Left forelimb (tissue), 1 donor: ENCODE measurements around the gene RSPH6A.
"Not testable (repeated sequence)": the region's sequence is repeated elsewhere in the genome, so short reads cannot be mapped to it uniquely, and the experiment has no call there.

Experiments used
- DNase-seq: peaks from one replicate; pipeline ENCODE4 v3.0.0-alpha.2; 2018; ENCODE audit warnings: low spot score

The RSPH6A gene

DNA sequence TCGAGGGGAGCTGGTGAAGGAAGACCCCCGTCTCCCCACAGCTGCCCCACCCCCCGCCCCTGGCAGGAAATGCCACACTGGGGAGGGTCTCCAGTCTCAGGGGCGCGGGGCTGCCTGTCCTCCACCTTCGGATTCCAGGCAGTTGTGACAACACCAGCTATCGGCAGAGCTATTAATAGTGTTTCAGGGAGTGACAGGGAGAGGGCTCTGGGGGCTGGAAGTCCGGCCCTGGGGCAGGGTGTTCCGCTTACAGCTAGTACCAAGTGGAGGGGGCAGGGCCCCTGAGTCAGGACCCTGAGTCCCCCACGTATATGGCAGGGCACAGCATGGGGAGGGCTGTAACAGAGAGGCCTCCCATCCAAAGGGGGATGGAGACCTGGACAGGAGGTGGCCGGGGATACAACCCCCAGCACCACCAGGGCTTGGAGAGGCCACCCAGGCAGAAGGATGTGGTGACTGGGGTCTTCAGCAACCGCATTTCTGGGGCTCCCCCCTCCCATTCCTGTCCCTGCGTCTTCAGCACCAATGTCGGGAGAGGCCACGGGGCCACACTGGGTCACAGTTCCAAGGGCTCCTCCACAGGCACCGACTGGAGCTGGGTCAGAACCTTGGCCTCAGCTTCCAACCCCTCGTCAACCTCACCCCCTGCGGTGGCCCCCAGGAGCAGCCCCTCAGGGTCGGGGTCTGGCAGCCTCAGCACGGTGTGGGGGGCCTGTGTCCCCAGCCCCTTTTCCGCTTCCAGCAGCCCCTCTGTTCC, 50.0 kb downstream of the RSPH6A start:
- DNase-seq: peak; percentile 68

- DNase-seq: peak; percentile 66
These were observed 50.6 kb downstream of the RSPH6A start for GRCh38 chr19:45764475-45764874.

- peak; percentile 61 for DNase-seq
These were observed 51.3 kb downstream of the RSPH6A start for GRCh38 chr19:45763691-45764294.

DNA sequence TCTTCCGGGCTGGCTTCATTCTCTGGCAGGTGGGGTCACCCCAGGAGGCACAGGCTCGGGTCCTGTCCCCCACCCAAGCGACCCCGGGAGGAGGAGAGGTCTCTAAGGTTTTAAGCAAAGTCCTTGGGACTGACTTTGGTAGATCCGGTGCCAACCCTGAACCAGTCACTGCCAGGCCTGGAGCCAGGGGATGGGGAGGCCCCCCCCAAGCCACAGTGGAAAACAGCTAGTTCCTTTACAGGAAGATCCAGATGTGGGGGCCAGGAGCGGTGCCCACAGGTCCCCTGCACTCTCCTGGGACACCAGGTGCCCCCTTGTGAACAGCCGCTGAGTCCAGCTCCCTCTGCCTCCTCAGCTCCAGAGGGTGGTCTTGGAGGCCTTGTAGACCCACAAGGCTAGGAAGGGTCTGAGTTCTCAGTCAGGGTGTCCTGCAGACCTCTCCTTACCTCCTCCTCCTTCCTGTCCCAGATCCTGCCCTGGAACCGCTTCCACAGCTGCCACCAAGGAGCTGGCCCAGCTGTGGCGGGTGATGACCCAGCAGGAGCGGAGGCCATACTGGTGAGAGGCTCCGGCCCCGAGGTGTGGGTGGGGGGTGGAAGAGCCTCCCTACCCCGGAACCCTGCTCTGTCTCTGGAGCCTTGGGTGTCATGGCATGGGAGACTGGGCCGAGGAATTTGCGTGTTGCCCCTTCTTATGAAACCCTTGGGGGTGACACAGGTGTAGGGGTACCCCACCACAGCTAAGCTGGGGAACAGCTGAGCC, 52.1 kb downstream of the RSPH6A start:
- DNase-seq: no peak

GRCh38 chr19:45761714-45762113, 53.4 kb downstream of the RSPH6A start:
- no peak for DNase-seq

DNA sequence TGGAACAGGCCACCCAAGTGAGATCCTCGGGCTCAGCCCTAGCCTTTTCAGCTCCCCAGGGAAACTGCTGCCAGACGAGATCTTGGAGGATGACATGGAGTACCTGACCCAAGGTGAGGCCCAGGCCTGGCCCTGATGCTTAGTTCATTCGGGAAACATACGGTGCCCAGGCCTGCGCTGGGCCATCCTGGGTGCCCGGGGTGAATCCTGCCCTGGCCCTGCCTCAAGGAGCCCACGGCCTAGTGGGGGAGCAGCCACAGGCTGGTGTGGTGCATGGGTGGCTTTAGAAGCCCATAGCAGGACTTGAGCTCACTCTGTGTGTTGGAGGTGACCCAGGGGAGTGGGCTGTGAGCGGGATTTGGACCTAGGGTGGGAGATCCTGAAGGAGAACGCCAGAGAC, 56.2 kb downstream of the RSPH6A start:
- no peak for DNase-seq

DNA sequence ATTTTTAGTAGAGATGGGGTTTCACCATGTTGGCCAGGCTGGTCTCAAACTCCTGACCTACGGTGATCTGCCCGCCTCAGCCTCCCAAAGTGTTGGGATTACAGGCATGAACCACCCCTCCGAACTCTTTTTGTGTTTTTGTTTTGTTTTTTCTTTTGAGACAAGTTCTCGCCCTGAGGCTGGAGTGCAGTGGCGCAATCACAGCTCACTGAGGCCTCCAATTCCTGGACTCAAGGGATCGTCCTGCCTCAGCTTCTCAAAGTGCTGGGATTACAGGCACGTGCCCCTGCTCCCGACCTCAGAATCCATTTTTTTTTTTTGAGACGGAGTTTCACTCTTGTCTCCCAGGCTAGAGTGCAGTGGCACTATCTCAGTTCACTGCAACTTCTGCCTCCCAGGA, 57.4 kb downstream of the RSPH6A start:
- DNase-seq: no peak

GRCh38 chr19:45754323-45754722, 60.8 kb downstream of the RSPH6A start:
- no peak for DNase-seq

GRCh38 chr19:45753548-45753947, 61.6 kb downstream of the RSPH6A start:
- DNase-seq: no peak

- no peak for DNase-seq
These were observed 62.5 kb downstream of the RSPH6A start for GRCh38 chr19:45752639-45753038.

DNA sequence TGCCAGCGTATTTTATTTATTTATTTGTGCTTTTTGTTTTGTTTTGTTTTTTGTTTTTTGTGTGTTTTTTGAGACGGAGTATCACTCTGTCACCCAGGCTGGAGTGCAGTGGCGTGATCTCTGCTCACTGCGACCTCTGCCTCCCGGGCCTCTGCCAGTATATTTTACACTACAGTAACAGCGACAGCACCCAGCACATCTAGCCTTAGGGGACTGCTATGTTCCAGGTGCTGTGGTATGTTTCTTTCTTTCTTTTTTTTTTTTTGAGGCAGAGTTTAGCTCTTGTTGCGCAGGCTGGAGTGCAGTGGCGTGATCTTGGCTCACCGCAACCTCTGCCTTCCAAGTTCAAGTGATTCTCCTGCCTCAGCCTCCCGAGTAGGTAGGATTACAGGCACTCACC, 63.6 kb downstream of the RSPH6A start:
- DNase-seq: not testable (repeated sequence)

DNA sequence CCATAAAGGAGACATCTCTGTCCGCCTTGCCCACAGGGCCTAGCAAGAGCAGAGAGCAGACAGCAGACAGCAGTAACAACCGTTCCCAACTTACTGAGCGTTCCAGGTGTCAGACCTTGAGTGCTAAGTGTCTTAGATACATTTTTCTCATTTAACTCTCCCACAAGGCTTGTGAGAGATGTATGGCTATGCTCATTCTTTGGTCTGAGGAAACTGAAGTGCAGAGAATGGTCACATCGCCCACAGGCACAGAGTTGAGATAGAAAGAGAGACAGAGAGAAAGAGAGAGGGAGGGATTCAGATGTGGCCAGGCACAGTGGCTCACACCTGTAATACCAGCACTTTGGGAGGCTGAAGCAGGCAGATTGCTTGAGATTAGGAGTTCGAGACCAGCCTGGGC, 67.6 kb downstream of the RSPH6A start:
- DNase-seq: no peak

- DNase-seq: no peak
These were observed 68.2 kb downstream of the RSPH6A start for GRCh38 chr19:45746866-45747265.
